C4-2B (cell line): ENCODE data around the gene GTF3C2.

Source experiments
- H3K27ac ChIP-seq: fragments of 450-650 bp; 2 replicates; pipeline ENCODE4 v1.5.1; 2017
- CTCF ChIP-seq: fragments of 450-650 bp; conservative IDR thresholded peaks from 2 replicates; pipeline ENCODE4 v1.5.1; 2017; ENCODE audit warnings: mild to moderate bottlenecking
- ZFX ChIP-seq: fragments of 450-650 bp; IDR thresholded peaks from 2 replicates; pipeline ENCODE4 v1.6.1; 2017

Gene GTF3C2

GRCh38 chr2:27284996-27285395 lies 71.6 kb downstream of the GTF3C2 start:
- TF ChIP-seq CTCF (no peak), ZFX (no peak)
- no peak overlapping the region for H3K27ac ChIP-seq

GRCh38 chr2:27282892-27283291 lies 73.7 kb downstream of the GTF3C2 start:
- TF ChIP-seq CTCF (no peak), ZFX (no peak)
- H3K27ac ChIP-seq = peak overlapping the region; percentile 5; the same call in 1 of the 2 replicates

- peak within 1 kb of the TSS; percentile 5; the same call in 1 of the 2 replicates for H3K27ac ChIP-seq
- no peak for TF ChIP-seq CTCF
- no peak for TF ChIP-seq ZFX
Measured at GRCh38 chr2:27281855-27282559, 74.6 kb downstream of the GTF3C2 start, which contains the start of gene TRIM54. Gene TRIM54, plus strand, starts transcription at chr2:27282429. Its CDS starts 303 bp downstream, at chr2:27282732.

GRCh38 chr2:27281442-27281841 lies 75.1 kb downstream of the GTF3C2 start:
- TF ChIP-seq ZFX = no peak
- no peak for TF ChIP-seq CTCF

GRCh38 chr2:27280826-27281225 lies 75.7 kb downstream of the GTF3C2 start:
- H3K27ac ChIP-seq = no peak overlapping the region
- TF ChIP-seq CTCF (no peak), ZFX (no peak)

More at GRCh38 chr2:27281442-27281841, 75.1 kb downstream of the GTF3C2 start:
- no peak overlapping the region for H3K27ac ChIP-seq

GRCh38 chr2:27278010-27278409 lies 78.6 kb downstream of the GTF3C2 start:
- no peak overlapping the region for H3K27ac ChIP-seq
- no peak for TF ChIP-seq CTCF
- TF ChIP-seq ZFX = no peak
